ENCODE data around the gene SESTD1. TPM values are rescaled to one million over a fixed set of nuclear protein-coding genes. Genes with fewer than 3 reads are reported as not detected.
"Not testable (repeated sequence)": the region's sequence is repeated elsewhere in the genome, so short reads cannot be mapped to it uniquely, and the experiment has no call there.

SESTD1 gene
- total and polyA plus RNA-seq, 2 donors (not counting 1 experiment from before 2014, with no cell fraction given): 16.8 to 51.9 TPM

DNA sequence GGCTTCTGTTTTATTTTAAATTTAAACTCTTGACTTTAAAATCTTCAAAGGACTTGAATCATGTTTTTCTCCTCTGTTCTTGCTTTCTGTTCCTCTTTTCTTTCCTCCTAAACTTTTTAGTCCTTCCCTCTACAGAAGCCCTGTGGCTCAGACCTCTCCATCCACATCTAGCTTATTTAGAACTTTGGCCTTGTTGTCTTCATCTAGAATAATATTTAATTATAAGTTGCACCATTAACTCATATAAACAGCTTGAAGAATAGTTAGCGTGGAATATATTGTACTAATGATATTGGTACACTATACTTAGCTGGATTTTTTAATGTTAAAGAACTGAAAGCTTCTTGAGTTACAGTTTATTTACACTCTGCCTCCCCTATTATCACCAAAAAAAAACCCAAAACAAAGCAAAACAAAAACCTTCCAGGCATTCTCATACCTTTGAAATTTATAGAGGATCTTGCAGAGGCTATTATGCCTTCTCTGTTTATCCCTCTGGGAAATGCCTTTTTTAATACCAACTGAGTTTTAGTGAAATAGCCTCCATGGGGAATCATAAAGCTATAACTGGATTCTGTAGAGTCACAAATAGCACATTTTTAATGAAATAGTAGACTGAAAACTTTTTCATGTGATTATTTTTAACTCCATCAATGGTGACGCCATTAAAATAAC lies 205.5 kb downstream of the SESTD1 start:
- Histone ChIP-seq H3K9me3 (ENCODE audit: control insufficient read depth, insufficient read depth, low read depth, low read length) (no peaks in the 10 kb centered on the region), H3K4me3 (replicated peaks in 1 of 4; ENCODE audit: control extremely low read depth in 1 of 4, insufficient read depth in 1 of 4, low read depth in 3 of 4, low read length in 4 of 4) (no peak overlapping the region), H2AFZ (ENCODE audit: low read length) (no peak overlapping the region), H4K20me1 (ENCODE audit: control insufficient read depth, extremely low read depth, insufficient read depth, low read length) (no peaks in the 10 kb centered on the region), H3K79me2 (ENCODE audit: control insufficient read depth, insufficient read depth, low read length) (no peaks in the 10 kb centered on the region), H3K9ac (ENCODE audit: insufficient read depth, low read length) (no peak overlapping the region), H3K27me3 (ENCODE audit: control insufficient read depth, insufficient read depth, low read length) (no peaks in the 10 kb centered on the region), H3K27ac (ENCODE audit: insufficient read depth, low read length) (no peak overlapping the region), H3K4me2 (ENCODE audit: extremely low read depth, insufficient read depth, low read length) (no peak overlapping the region), H3K4me1 (ENCODE audit: control insufficient read depth, extremely low read depth, insufficient read depth, low read length) (no peaks in the 10 kb centered on the region), H3K36me3 (ENCODE audit: control insufficient read depth, insufficient read depth, low read length) (no peaks in the 10 kb centered on the region)
- TF ChIP-seq, protein P1, sequence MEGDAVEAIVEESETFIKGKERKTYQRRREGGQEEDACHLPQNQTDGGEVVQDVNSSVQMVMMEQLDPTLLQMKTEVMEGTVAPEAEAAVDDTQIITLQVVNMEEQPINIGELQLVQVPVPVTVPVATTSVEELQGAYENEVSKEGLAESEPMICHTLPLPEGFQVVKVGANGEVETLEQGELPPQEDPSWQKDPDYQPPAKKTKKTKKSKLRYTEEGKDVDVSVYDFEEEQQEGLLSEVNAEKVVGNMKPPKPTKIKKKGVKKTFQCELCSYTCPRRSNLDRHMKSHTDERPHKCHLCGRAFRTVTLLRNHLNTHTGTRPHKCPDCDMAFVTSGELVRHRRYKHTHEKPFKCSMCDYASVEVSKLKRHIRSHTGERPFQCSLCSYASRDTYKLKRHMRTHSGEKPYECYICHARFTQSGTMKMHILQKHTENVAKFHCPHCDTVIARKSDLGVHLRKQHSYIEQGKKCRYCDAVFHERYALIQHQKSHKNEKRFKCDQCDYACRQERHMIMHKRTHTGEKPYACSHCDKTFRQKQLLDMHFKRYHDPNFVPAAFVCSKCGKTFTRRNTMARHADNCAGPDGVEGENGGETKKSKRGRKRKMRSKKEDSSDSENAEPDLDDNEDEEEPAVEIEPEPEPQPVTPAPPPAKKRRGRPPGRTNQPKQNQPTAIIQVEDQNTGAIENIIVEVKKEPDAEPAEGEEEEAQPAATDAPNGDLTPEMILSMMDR (conservative IDR thresholded peaks at IDR 0.05 in 1 of 2, IDR thresholded peaks at IDR 0.05 in 1 of 2; ENCODE audit: low read depth in 1 of 2, low read length in 2 of 2): no peak
- TF ChIP-seq EZH2 (IDR thresholded peaks at IDR 0.05; ENCODE audit: low read length, missing control alignments): no peak
- no peak for DNase-seq (ENCODE audit: low read depth in 2 of 2)

DNA sequence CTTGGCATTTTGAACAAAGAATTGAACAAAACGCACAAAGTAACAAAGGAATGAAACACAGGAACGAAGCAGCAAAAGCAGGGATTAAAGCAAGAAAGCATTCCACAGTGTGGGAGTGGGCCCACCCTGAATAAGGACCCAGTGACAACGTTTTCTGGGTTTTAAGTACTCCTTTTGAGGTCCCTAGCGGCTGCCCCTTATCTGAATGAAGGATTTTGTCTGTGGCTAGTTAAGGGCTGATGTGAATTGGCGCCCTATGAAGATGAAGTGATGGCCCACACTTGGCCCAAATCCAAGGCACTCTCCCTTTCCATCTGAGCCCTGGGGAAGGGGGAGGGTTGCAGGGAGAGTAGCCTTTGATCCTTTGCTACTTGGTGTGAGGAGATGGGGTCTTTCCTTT lies 206.9 kb downstream of the SESTD1 start:
- no peak overlapping the region for H3K27ac ChIP-seq (ENCODE audit: insufficient read depth, low read length)
- no peaks in the 10 kb centered on the region for H3K4me1 ChIP-seq (ENCODE audit: control insufficient read depth, extremely low read depth, insufficient read depth, low read length)

DNA sequence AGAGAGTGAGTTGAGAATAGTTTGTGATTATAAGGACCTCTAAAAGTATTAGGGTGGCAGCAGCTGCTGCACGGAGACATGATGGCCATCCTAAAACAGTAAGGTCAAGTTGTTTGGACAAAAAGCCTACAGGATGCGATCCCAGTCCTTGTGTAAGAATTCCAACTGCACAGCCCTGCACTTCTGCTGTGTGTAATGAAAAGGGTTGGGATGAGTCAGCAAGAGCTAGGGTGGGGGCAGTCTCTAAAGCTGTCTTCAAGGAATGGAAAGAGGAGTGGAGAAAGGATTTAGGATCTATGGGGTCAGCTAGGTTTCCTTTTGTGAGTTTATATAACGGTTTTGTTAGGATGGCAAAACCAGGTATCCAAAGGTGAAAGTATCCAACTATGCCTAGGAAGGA lies 211.1 kb downstream of the SESTD1 start:
- not testable (repeated sequence) for DNase-seq (ENCODE audit: low read depth in 2 of 2); H3K9ac ChIP-seq (ENCODE audit: insufficient read depth, low read length); H3K27ac ChIP-seq (ENCODE audit: insufficient read depth, low read length); H3K27me3 ChIP-seq (ENCODE audit: control insufficient read depth, insufficient read depth, low read length); H2AFZ ChIP-seq (ENCODE audit: low read length); H3K4me1 ChIP-seq (ENCODE audit: control insufficient read depth, extremely low read depth, insufficient read depth, low read length); H3K9me3 ChIP-seq (ENCODE audit: control insufficient read depth, insufficient read depth, low read depth, low read length); H3K79me2 ChIP-seq (ENCODE audit: control insufficient read depth, insufficient read depth, low read length); H4K20me1 ChIP-seq (ENCODE audit: control insufficient read depth, extremely low read depth, insufficient read depth, low read length); H3K4me3 ChIP-seq (replicated peaks in 1 of 4; ENCODE audit: control extremely low read depth in 1 of 4, insufficient read depth in 1 of 4, low read depth in 3 of 4, low read length in 4 of 4); H3K4me2 ChIP-seq (ENCODE audit: extremely low read depth, insufficient read depth, low read length); H3K36me3 ChIP-seq (ENCODE audit: control insufficient read depth, insufficient read depth, low read length)

More for the DNA sequence above, 206.9 kb downstream of the SESTD1 start:
- Histone ChIP-seq H4K20me1 (ENCODE audit: control insufficient read depth, extremely low read depth, insufficient read depth, low read length) (no peaks in the 10 kb centered on the region), H3K36me3 (ENCODE audit: control insufficient read depth, insufficient read depth, low read length) (no peaks in the 10 kb centered on the region), H3K4me2 (ENCODE audit: extremely low read depth, insufficient read depth, low read length) (no peak overlapping the region), H3K9ac (ENCODE audit: insufficient read depth, low read length) (no peak overlapping the region), H2AFZ (ENCODE audit: low read length) (no peak overlapping the region), H3K79me2 (ENCODE audit: control insufficient read depth, insufficient read depth, low read length) (no peaks in the 10 kb centered on the region), H3K9me3 (ENCODE audit: control insufficient read depth, insufficient read depth, low read depth, low read length) (no peaks in the 10 kb centered on the region), H3K4me3 (replicated peaks in 1 of 4; ENCODE audit: control extremely low read depth in 1 of 4, insufficient read depth in 1 of 4, low read depth in 3 of 4, low read length in 4 of 4) (no peak overlapping the region), H3K27me3 (ENCODE audit: control insufficient read depth, insufficient read depth, low read length) (no peaks in the 10 kb centered on the region)
- no peak for DNase-seq (ENCODE audit: low read depth in 2 of 2)
- no peak for TF ChIP-seq EZH2 (IDR thresholded peaks at IDR 0.05; ENCODE audit: low read length, missing control alignments)
- TF ChIP-seq, protein P1 (conservative IDR thresholded peaks at IDR 0.05 in 1 of 2, IDR thresholded peaks at IDR 0.05 in 1 of 2; ENCODE audit: low read depth in 1 of 2, low read length in 2 of 2): no peak

Other genes with a start within 250 kb of the SESTD1 start
- gene CCDC141, start 214.7 kb downstream of the SESTD1 start, total RNA-seq: under 0.01 and 0.17 TPM in 2 replicates
- 0.03 and 0.05 TPM in 2 replicates for gene CCDC141, start 214.7 kb downstream of the SESTD1 start, polyA plus RNA-seq

Measured in fibroblast of lung (primary cell).